Measurements from ENCODE around the gene ARL15.
A peak's percentile ranks its signal among the peaks of the same experiment; 100 is the strongest.

ARL15 gene

GRCh38 chr5:54229041-54229780 is 81.2 kb downstream of the ARL15 start:
- peak; percentile 63 for FAIRE-seq

GRCh38 chr5:54227759-54228158 is 82.6 kb downstream of the ARL15 start:
- no peak for DNase-seq (ENCODE audit: insufficient read length, low spot score)
- TF ChIP-seq, protein P1, sequence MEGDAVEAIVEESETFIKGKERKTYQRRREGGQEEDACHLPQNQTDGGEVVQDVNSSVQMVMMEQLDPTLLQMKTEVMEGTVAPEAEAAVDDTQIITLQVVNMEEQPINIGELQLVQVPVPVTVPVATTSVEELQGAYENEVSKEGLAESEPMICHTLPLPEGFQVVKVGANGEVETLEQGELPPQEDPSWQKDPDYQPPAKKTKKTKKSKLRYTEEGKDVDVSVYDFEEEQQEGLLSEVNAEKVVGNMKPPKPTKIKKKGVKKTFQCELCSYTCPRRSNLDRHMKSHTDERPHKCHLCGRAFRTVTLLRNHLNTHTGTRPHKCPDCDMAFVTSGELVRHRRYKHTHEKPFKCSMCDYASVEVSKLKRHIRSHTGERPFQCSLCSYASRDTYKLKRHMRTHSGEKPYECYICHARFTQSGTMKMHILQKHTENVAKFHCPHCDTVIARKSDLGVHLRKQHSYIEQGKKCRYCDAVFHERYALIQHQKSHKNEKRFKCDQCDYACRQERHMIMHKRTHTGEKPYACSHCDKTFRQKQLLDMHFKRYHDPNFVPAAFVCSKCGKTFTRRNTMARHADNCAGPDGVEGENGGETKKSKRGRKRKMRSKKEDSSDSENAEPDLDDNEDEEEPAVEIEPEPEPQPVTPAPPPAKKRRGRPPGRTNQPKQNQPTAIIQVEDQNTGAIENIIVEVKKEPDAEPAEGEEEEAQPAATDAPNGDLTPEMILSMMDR (IDR thresholded peaks at IDR 0.05; ENCODE audit: insufficient read depth, missing control alignments), result no peak
- no peak for FAIRE-seq

More at GRCh38 chr5:54229041-54229780, 81.2 kb downstream of the ARL15 start:
- DNase-seq (ENCODE audit: insufficient read length, low spot score), result peak; percentile 45
- TF ChIP-seq, protein P1 (IDR thresholded peaks at IDR 0.05; ENCODE audit: insufficient read depth, missing control alignments), result peak; percentile 96

DNA sequence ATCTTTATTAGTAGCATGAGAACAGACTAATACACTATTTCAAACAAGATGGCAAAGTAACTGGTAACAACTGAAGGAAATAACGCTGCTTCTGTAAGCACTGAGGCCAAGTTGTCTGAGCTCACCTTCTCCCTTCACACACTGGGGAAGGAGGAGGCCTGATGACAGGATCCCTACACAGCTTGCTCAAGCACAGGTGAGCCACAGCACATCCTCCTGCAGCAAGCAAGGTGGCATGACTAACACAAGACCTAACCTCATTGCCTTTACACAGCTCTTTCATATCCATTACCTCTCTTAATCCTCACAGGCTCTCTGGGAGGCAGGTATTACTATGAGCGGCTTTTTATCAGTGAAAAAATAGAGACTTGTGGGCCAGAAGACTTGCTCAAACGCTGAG is 83.3 kb downstream of the ARL15 start:
- DNase-seq (ENCODE audit: insufficient read length, low spot score), result no peak
- FAIRE-seq, result no peak
- TF ChIP-seq, protein P1 (IDR thresholded peaks at IDR 0.05; ENCODE audit: insufficient read depth, missing control alignments), result no peak

DNA sequence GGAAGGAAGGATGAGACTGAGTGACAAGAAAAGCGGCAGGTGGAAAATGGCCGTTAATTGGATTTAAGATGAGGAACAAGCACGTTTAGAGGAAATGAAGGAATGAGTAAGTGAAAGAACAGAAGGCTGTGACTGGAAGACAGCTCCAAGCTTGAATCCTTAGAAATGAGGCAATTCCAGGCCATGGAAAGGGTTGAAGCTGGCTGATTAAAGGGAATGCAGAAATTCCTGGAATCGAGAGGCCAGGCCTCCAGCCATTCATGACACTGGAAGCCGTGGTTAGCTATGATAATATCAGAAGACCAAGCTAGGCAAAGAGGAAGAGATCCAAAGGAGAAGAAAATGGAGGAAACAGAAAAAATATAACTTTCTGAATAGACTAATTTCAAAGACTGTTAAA is 84.2 kb downstream of the ARL15 start:
- TF ChIP-seq, protein P1 (IDR thresholded peaks at IDR 0.05; ENCODE audit: insufficient read depth, missing control alignments), result no peak
- DNase-seq (ENCODE audit: insufficient read length, low spot score) (no peak), FAIRE-seq (no peak)

GRCh38 chr5:54224103-54224826 is 86.1 kb downstream of the ARL15 start:
- TF ChIP-seq, protein P1 (IDR thresholded peaks at IDR 0.05; ENCODE audit: insufficient read depth, missing control alignments), result no peak
- no peak for FAIRE-seq
- no peak for DNase-seq (ENCODE audit: insufficient read length, low spot score)

DNA sequence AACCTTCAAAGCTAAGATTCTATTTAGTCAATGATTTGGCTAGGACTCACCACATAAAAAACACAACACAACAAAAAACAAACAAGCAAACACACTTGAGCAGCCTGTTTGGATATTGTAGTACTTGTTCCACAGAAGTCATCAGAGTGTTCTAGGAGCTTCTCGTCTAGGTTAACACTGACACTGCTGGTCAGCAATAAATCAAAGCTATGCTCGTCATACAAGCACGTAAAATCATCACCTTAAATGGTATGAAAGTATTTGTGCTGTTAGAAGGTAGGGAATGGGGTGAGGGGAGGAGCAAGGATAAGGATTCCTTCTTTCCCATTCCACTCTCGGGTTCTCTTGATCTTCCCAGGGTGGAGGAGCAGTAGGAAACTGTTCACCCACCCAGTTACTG is 88.0 kb downstream of the ARL15 start:
- TF ChIP-seq, protein P1 (IDR thresholded peaks at IDR 0.05; ENCODE audit: insufficient read depth, missing control alignments), result no peak
- FAIRE-seq (no peak), DNase-seq (ENCODE audit: insufficient read length, low spot score) (no peak)

DNA sequence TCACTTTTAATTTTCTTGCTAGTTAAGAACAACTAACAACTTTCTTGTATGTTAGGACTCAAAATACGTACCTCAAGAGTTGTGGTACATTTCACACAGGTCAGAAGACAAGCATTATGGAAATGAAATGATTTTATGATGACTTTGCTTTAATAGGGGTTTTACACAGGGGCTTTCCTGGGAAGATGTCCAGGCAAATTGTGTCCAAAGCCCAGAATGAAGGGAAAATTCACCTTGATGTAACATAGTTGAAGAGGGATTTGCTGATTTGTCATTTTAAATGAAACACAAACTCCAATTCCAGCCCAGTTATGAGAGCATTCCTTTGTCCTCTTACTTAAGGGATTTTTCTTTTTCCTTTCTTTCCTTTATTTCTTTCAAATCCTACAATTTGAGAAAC is 89.2 kb downstream of the ARL15 start:
- FAIRE-seq (no peak), DNase-seq (ENCODE audit: insufficient read length, low spot score) (no peak)
- TF ChIP-seq, protein P1 (IDR thresholded peaks at IDR 0.05; ENCODE audit: insufficient read depth, missing control alignments), result no peak

All from D721Med (cell line).